ENCODE measurements around the gene REST.

REST gene

DNA sequence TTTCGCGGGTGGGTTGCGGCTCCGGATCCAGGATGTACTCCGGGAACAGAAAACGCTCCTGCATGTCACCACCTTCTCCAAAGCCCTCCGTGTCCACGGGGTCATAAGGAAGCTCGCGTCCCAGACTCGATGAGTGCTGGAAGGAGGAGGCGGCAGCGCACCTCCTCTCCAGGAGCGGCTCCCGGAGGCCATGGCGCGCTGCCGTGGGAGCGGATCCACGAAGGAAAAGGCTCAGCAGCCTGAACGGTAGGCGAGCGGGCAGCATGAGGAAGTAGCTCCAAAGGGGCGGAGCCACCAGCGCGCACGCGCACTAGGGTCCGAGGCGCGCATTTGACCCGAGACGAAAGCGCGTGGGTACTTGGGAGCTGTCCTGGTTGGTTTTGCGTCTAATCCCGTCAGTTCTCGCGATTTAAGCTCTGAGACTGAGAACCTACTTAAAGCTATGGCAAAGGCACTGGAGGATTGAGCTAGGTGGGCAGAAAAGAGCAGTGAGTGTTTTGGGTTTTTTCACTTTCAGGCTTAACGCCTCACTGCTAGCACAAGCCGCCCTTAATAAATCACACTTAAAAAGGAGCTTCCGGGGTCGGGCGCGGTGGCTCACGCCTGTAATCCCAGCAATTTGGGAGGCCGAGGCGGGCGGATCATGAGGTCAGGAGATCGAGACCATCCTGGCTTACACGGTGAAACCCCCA, 69.8 kb downstream of the REST start, which contains the start of gene NOA1:
Gene NOA1 (minus strand): TSS at position 286 of the 692 bp plus-strand sequence. CDS start 21 bp downstream, at position 265.
- peak; percentile 96 to 98 (median 96) for DNase-seq (ENCODE audit: low read depth in 3 of 3)

- DNase-seq (ENCODE audit: low read depth in 3 of 3): peak; percentile 72 to 89 (median 87)
Observed at GRCh38 chr4:56978750-56979303, 71.1 kb downstream of the REST start, which contains the start of gene POLR2B. Gene POLR2B (plus strand): TSS chr4:56978896. CDS start chr4:56978986, 90 bp downstream.

DNA sequence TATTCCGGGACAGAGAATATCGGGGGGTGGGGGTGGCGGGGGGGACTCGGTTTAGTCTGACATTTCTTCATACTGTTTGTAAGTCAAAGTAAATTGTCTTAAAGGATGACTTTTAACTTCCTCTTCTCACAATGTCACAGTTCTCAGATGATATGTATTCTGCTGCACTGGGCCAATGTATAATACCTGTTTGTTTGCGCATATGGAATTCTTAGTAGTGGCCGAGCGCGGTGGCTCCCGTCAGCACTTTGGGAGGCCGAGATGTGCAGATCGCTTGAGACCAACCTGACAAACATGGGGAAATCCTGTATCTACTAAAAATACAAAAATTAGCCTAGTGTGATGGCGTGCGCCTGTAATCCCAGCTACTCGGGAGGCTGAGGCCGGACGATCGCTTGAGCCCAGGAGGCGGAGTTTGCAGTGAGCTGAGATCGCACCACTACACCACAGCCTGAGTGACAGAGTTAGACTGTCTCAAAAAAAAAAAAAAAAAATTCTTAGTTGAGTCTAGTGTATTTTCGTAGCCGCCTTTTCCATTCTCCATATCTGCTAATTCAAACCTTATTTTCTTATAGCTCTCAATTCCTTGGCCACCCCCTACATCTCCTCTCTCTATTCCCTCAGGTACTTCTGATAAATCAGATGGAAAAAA, 71.8 kb downstream of the REST start:
- peak in 1 of 3 experiments; percentile 51 for DNase-seq (ENCODE audit: low read depth in 3 of 3)

DNA sequence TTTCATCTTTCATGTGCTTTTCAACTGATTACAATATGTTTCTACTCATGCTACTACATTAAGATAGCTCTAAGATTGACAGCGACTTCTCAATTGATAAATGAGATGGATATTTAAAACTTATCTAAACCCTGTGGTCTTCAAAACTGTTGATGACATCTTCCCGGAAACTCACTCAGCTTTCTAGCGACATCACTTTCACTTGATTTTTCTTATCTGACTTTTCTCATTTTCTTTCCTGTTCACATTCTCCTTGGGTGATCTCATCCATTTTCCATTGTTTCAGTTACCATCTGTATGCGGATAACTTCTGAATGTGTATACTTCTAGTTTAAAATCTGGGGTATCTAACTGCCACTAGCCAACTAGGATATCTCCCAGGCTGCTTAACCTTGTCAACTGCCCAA, 74.1 kb downstream of the REST start:
- no peak for DNase-seq (ENCODE audit: low read depth in 3 of 3)

DNA sequence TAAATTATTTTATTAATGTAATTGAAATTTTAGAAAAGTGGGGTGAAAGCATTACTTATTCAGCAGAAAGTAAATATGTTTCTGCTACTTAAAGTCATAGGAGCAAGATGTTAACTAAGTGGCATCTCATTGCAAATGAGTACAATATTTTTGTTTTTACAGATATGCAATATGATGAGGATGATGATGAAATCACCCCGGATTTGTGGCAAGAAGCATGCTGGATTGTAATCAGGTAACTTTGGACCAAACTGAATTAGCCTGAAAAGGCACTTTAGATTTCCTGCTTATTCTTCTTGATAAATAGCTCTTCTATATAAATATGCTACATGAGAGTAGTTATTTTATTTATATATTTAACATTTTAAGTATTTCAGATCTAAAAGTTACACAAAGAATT, 78.5 kb downstream of the REST start:
- no peak for DNase-seq (ENCODE audit: low read depth in 3 of 3)

GRCh38 chr4:56986952-56987351, 79.3 kb downstream of the REST start:
- no peak for DNase-seq (ENCODE audit: low read depth in 3 of 3)

DNA sequence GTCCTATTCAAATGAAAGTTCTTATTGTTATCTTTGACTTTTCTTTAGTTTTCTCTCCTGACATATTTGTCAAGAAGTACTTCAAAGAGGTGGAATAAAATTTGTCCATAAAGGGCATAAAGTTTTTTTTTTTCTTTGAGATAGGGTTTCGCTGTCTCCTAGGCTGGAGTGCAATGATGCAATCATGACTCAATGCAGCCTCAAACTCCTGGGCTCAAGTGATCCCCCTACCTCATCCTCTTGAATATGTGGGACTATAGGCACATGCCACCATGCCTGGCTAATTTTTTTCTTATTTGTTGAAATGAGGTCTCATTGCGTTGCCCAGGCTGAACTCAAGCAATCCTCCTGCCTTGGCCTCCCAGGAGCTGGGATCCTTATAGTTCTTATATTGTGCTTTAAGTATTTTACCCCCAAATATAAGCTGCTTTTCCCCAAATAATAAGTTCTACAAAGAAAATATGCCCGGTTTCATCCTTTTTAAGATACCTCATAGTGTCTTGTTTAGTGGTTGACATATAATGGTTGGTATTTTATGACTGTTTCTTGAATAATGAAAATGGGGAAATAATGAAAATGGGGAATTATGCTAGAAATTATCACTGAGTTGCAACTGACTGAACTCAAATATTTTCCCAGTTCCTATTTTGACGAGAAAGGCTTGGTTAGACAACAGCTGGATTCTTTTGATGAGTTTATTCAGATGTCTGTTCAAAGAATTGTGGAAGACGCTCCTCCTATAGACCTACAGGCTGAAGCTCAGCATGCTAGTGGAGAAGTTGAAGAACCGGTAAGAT, 82.6 kb downstream of the REST start:
- DNase-seq (ENCODE audit: low read depth in 3 of 3): no peak

DNA sequence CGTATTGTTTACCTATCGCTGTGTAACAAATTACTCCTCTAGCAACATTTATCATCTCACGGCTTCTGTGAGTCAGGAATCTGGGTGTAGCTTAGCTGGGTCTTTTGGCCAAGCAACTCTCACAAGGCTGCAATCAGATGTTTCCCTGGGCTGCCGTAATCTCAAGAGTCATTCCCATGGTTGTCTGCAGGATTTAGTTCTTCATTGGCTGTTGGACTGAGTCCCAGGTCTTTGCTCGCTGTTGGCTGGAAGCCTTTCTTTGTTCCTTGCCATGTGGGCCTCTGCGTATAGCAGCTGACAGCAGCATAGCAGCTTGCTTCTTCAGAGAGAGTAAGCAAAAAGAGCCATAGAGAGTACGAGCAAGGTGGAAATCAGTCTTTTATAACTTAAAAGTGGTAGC, 87.8 kb downstream of the REST start:
- no peak for DNase-seq (ENCODE audit: low read depth in 3 of 3)

GRCh38 chr4:56999751-57000150, 92.1 kb downstream of the REST start:
- DNase-seq (ENCODE audit: low read depth in 3 of 3): no peak

GRCh38 chr4:57013543-57014120, 105.9 kb downstream of the REST start:
- DNase-seq (ENCODE audit: low read depth in 3 of 3): no peak
